Activated CD4-positive, alpha-beta T cell treated with anti-CD3 and anti-CD28 coated beads, Interleukin-2, amount 10 ng/mL, durations not matched to agents 7 days and 5 days (primary cell): Measurements from ENCODE around the gene KCTD4. TPM values are rescaled to one million over a fixed set of nuclear protein-coding genes. Genes with fewer than 3 reads are reported as not detected.

Source experiments
- CTCF ChIA-PET: fragments of 350-600 bp; sonication (Branson Sonifier 250); formaldehyde crosslinking; loops from one replicate; lab custom pipeline; 2021; ENCODE audit warnings: antibody characterized with exemption; lab: Charles Lee
- POLR2A ChIA-PET: fragments of 350-600 bp; sonication (Branson Sonifier 250); formaldehyde crosslinking; loops from one replicate; lab custom pipeline; 2021; ENCODE audit warnings: antibody characterized with exemption; lab: Charles Lee
- DNase-seq: peaks from one replicate; pipeline ENCODE4 v3.0.0-alpha.2; 2020
- H3K27ac Mint-ChIP-seq: one replicate; pipeline ENCODE4 v1.8.0; 2021; ENCODE audit warnings: mild to moderate bottlenecking, moderate library complexity, mixed read lengths
- H3K27me3 Mint-ChIP-seq: one replicate; pipeline ENCODE4 v1.8.0; 2021; ENCODE audit warnings: mixed read lengths
- H3K36me3 Mint-ChIP-seq: one replicate; pipeline ENCODE4 v1.8.0; 2021; ENCODE audit warnings: low read depth, mixed read lengths
- H3K4me1 Mint-ChIP-seq: one replicate; pipeline ENCODE4 v1.8.0; 2021; ENCODE audit warnings: mixed read lengths
- H3K4me3 Mint-ChIP-seq: one replicate; pipeline ENCODE4 v1.8.0; 2021; ENCODE audit warnings: mild to moderate bottlenecking, moderate library complexity, mixed read lengths
- H3K9me3 Mint-ChIP-seq: one replicate; pipeline ENCODE4 v1.8.0; 2021; ENCODE audit warnings: mixed read lengths
- total RNA-seq, 2 experiments: library from RNA; stranded (reverse); gene quantifications; one replicate each; pipeline ENCODE4 v1.2.3, GENCODE V29; 2021

The KCTD4 gene
- total RNA-seq, 2 experiments from 2014 or later = not detected

- ChIA-PET CTCF (interaction anchor here (0.9 kb wide), 1 partner anchor 93 kb away, joined by 3 read pairs; no protein-coding TSS in a partner anchor), POLR2A (no interaction called here)
- H3K36me3 Mint-ChIP-seq = peaks cover 43% of the 10 kb centered on the region
- H3K9me3 Mint-ChIP-seq = peaks cover 4% of the 10 kb centered on the region
- no peak for DNase-seq
- no peak overlapping the region for H3K27ac Mint-ChIP-seq
- H3K4me1 Mint-ChIP-seq = no peaks in the 10 kb centered on the region
- no peaks in the 10 kb centered on the region for H3K27me3 Mint-ChIP-seq
- no peak overlapping the region for H3K4me3 Mint-ChIP-seq
Observed at GRCh38 chr13:45156565-45157361, 44.1 kb downstream of the KCTD4 start.

GRCh38 chr13:45149964-45150363 is 50.9 kb downstream of the KCTD4 start:
- ChIA-PET CTCF (no interaction called here), POLR2A (no interaction called here)
- Mint-ChIP-seq H3K4me3 (no peak overlapping the region), H3K36me3 (peaks cover 16% of the 10 kb centered on the region), H3K27ac (no peak overlapping the region), H3K27me3 (no peaks in the 10 kb centered on the region), H3K9me3 (no peaks in the 10 kb centered on the region), H3K4me1 (no peaks in the 10 kb centered on the region)
- no peak for DNase-seq

- no peak overlapping the region for H3K27ac Mint-ChIP-seq
- no peaks in the 10 kb centered on the region for H3K9me3 Mint-ChIP-seq
- CTCF ChIA-PET = interaction anchor here (1.0 kb wide), 1 partner anchor 17 kb away, joined by 3 read pairs; no protein-coding TSS in a partner anchor
- H3K27me3 Mint-ChIP-seq = no peaks in the 10 kb centered on the region
- DNase-seq = no peak
- peaks cover 12% of the 10 kb centered on the region for H3K36me3 Mint-ChIP-seq
- no peak overlapping the region for H3K4me3 Mint-ChIP-seq
- POLR2A ChIA-PET = no interaction called here
- H3K4me1 Mint-ChIP-seq = no peaks in the 10 kb centered on the region
Observed at GRCh38 chr13:45143346-45143751, 57.5 kb downstream of the KCTD4 start.

Other genes starting within 250 kb of the KCTD4 start
- gene NUFIP1, start 211.6 kb downstream of the KCTD4 start, total RNA-seq = 1 to 10 TPM; 5.2 to 6.0 TPM
- 10 to 100 TPM; 31.8 to 34.1 TPM for gene GPALPP1, start 211.5 kb downstream of the KCTD4 start, total RNA-seq
- 10 to 100 TPM; 15.3 to 17.1 TPM for gene GTF2F2, start 80.5 kb downstream of the KCTD4 start, total RNA-seq
- 1,000 to 10,000 TPM; 4,825 to 5,097 TPM for gene TPT1, start 140.1 kb upstream of the KCTD4 start, total RNA-seq
- 10 to 100 TPM; 20.6 to 21.2 TPM for gene SLC25A30, start 217.3 kb upstream of the KCTD4 start, total RNA-seq